Measurements from ENCODE around the gene CLDN7. TPM values are rescaled to one million over a fixed set of nuclear protein-coding genes. Genes with fewer than 3 reads are reported as not detected.

The CLDN7 gene
- not detected in 2 replicates for total RNA-seq (2014; rRNA removed; shearing (Covaris generic); ENCODE audit: low replicate concordance)

GRCh38 chr17:7262192-7262934, at the start of gene CLDN7:
Gene CLDN7, minus strand, starts transcription at chr17:7262478. Its CDS starts 435 bp downstream, at chr17:7262043.
- DNase-seq (ENCODE audit: low read depth) = no peak

GRCh38 chr17:7311110-7311705, 48.9 kb upstream of the CLDN7 start:
- in situ Hi-C loops (cut with HindIII; ENCODE audit: low pct_unique_long_range_greater_than_20kb, low sequenced_read_pairs) = no loop called here
- no peak for DNase-seq (ENCODE audit: low read depth)

More at GRCh38 chr17:7262192-7262934, at the start of gene CLDN7:
- in situ Hi-C loops (cut with HindIII; ENCODE audit: low pct_unique_long_range_greater_than_20kb, low sequenced_read_pairs) = no loop called here

GRCh38 chr17:7309628-7310027, 47.4 kb upstream of the CLDN7 start:
- DNase-seq (ENCODE audit: low read depth) = no peak
- in situ Hi-C loops (cut with HindIII; ENCODE audit: low pct_unique_long_range_greater_than_20kb, low sequenced_read_pairs) = no loop called here

- in situ Hi-C loops (cut with HindIII; ENCODE audit: low pct_unique_long_range_greater_than_20kb, low sequenced_read_pairs) = no loop called here
These were observed 46.6 kb upstream of the CLDN7 start for GRCh38 chr17:7308625-7309433.

GRCh38 chr17:7307686-7308624, 45.7 kb upstream of the CLDN7 start:
- peak; percentile 16 for DNase-seq (ENCODE audit: low read depth)

More at GRCh38 chr17:7308625-7309433, 46.6 kb upstream of the CLDN7 start:
- DNase-seq (ENCODE audit: low read depth) = peak; percentile 83

GRCh38 chr17:7306911-7307685, 44.8 kb upstream of the CLDN7 start, which contains the start of gene EIF5A:
Gene EIF5A, plus strand, starts transcription at chr17:7307628. Its CDS starts 2,008 bp downstream, at chr17:7309636.
- peak; percentile 99 for DNase-seq (ENCODE audit: low read depth)
- in situ Hi-C loops (cut with HindIII; ENCODE audit: low pct_unique_long_range_greater_than_20kb, low sequenced_read_pairs) = no loop called here

More at GRCh38 chr17:7307686-7308624, 45.7 kb upstream of the CLDN7 start:
- in situ Hi-C loops (cut with HindIII; ENCODE audit: low pct_unique_long_range_greater_than_20kb, low sequenced_read_pairs) = no loop called here

- in situ Hi-C loops (cut with HindIII; ENCODE audit: low pct_unique_long_range_greater_than_20kb, low sequenced_read_pairs) = no loop called here
- DNase-seq (ENCODE audit: low read depth) = no peak
These were observed 41.9 kb upstream of the CLDN7 start for GRCh38 chr17:7304179-7304578.

- peak; percentile 70 for DNase-seq (ENCODE audit: low read depth)
- in situ Hi-C loops (cut with HindIII; ENCODE audit: low pct_unique_long_range_greater_than_20kb, low sequenced_read_pairs) = no loop called here
These were observed 34.0 kb upstream of the CLDN7 start for GRCh38 chr17:7296189-7296861.

GRCh38 chr17:7295230-7296180, 33.2 kb upstream of the CLDN7 start:
- no peak for DNase-seq (ENCODE audit: low read depth)
- in situ Hi-C loops (cut with HindIII; ENCODE audit: low pct_unique_long_range_greater_than_20kb, low sequenced_read_pairs) = no loop called here

- peak; percentile 58 for DNase-seq (ENCODE audit: low read depth)
- in situ Hi-C loops (cut with HindIII; ENCODE audit: low pct_unique_long_range_greater_than_20kb, low sequenced_read_pairs) = no loop called here
These were observed 32.4 kb upstream of the CLDN7 start, which contains the start of gene YBX2 for GRCh38 chr17:7294614-7295153. Gene YBX2, minus strand, starts transcription at chr17:7294639. Its CDS starts 139 bp downstream, at chr17:7294500.

GRCh38 chr17:7293816-7294613, 31.7 kb upstream of the CLDN7 start:
- in situ Hi-C loops (cut with HindIII; ENCODE audit: low pct_unique_long_range_greater_than_20kb, low sequenced_read_pairs) = no loop called here
- DNase-seq (ENCODE audit: low read depth) = no peak

GRCh38 chr17:7293159-7293558, 30.9 kb upstream of the CLDN7 start:
- no peak for DNase-seq (ENCODE audit: low read depth)
- in situ Hi-C loops (cut with HindIII; ENCODE audit: low pct_unique_long_range_greater_than_20kb, low sequenced_read_pairs) = no loop called here

GRCh38 chr17:7292729-7293128, 30.5 kb upstream of the CLDN7 start:
- in situ Hi-C loops (cut with HindIII; ENCODE audit: low pct_unique_long_range_greater_than_20kb, low sequenced_read_pairs) = no loop called here
- no peak for DNase-seq (ENCODE audit: low read depth)

- in situ Hi-C loops (cut with HindIII; ENCODE audit: low pct_unique_long_range_greater_than_20kb, low sequenced_read_pairs) = no loop called here
- no peak for DNase-seq (ENCODE audit: low read depth)
These were observed 29.9 kb upstream of the CLDN7 start for GRCh38 chr17:7292194-7292593.
